ENCODE results near the gene IVL. TPM values are rescaled to one million over a fixed set of nuclear protein-coding genes. Genes with fewer than 3 reads are reported as not detected.

Gene IVL
- total RNA-seq, 1 experiment from 2014 or later: not detected

DNA sequence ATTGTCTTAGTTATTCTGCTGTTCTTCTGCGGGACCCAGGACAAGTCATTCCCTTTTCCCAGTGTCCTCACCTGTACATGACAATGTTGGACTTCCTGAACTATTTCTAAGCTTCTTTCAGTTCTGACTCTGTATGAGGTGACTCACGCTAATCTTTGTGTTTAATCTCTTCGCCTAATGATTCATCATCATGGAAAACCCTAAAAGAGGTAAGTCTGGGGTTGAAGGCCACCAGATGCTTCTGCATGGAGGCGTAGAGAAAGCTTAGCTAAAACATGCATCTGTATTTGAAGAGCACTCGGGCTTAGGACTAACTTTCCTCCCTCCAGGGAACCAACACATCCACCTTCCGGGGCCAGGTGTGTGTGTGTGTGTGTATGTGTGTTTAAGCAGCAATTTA is 46.1 kb downstream of the IVL start:
- Histone ChIP-seq H3K36me3 (ENCODE audit: control insufficient read depth, insufficient read depth, low read length) (no peaks in the 10 kb centered on the region), H3K27me3 (ENCODE audit: control insufficient read depth, insufficient read depth, low read length) (peaks cover 2% of the 10 kb centered on the region), H3K27ac (ENCODE audit: low read length) (no peak overlapping the region), H3K4me3 (ENCODE audit: low read depth in 2 of 2, low read length in 2 of 2) (no peak overlapping the region), H3K4me1 (ENCODE audit: control insufficient read depth, insufficient read depth, low read length) (no peaks in the 10 kb centered on the region), H3K9me3 (ENCODE audit: control insufficient read depth, insufficient read depth, low read depth, low read length) (no peaks in the 10 kb centered on the region)
- DNase-seq (ENCODE audit: low read depth, low spot score) (no peak), ATAC-seq (no peak)
- in situ Hi-C loops (cut with HindIII; ENCODE audit: low pct_unique_long_range_greater_than_20kb, low sequenced_read_pairs): no loop called here
- CTCF ChIA-PET: no interaction called here
- intact Hi-C loops (cut with micrococcal nuclease; ENCODE audit: unreplicated experiment): no loop called here
- POLR2A ChIA-PET: no interaction called here
- TF ChIP-seq, protein P1, sequence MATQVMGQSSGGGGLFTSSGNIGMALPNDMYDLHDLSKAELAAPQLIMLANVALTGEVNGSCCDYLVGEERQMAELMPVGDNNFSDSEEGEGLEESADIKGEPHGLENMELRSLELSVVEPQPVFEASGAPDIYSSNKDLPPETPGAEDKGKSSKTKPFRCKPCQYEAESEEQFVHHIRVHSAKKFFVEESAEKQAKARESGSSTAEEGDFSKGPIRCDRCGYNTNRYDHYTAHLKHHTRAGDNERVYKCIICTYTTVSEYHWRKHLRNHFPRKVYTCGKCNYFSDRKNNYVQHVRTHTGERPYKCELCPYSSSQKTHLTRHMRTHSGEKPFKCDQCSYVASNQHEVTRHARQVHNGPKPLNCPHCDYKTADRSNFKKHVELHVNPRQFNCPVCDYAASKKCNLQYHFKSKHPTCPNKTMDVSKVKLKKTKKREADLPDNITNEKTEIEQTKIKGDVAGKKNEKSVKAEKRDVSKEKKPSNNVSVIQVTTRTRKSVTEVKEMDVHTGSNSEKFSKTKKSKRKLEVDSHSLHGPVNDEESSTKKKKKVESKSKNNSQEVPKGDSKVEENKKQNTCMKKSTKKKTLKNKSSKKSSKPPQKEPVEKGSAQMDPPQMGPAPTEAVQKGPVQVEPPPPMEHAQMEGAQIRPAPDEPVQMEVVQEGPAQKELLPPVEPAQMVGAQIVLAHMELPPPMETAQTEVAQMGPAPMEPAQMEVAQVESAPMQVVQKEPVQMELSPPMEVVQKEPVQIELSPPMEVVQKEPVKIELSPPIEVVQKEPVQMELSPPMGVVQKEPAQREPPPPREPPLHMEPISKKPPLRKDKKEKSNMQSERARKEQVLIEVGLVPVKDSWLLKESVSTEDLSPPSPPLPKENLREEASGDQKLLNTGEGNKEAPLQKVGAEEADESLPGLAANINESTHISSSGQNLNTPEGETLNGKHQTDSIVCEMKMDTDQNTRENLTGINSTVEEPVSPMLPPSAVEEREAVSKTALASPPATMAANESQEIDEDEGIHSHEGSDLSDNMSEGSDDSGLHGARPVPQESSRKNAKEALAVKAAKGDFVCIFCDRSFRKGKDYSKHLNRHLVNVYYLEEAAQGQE (IDR thresholded peaks at IDR 0.05; ENCODE audit: insufficient read depth in 1 of 2, low read depth in 2 of 2, low read length in 1 of 2): no peak
- no peak for TF ChIP-seq SIN3A (IDR thresholded peaks at IDR 0.05; ENCODE audit: borderline replicate concordance, insufficient read depth, low read depth, low read length)
- TF ChIP-seq POLR2AphosphoS5 (IDR thresholded peaks at IDR 0.05; ENCODE audit: low read depth, low read length): no peak
- TF ChIP-seq, protein P2, sequence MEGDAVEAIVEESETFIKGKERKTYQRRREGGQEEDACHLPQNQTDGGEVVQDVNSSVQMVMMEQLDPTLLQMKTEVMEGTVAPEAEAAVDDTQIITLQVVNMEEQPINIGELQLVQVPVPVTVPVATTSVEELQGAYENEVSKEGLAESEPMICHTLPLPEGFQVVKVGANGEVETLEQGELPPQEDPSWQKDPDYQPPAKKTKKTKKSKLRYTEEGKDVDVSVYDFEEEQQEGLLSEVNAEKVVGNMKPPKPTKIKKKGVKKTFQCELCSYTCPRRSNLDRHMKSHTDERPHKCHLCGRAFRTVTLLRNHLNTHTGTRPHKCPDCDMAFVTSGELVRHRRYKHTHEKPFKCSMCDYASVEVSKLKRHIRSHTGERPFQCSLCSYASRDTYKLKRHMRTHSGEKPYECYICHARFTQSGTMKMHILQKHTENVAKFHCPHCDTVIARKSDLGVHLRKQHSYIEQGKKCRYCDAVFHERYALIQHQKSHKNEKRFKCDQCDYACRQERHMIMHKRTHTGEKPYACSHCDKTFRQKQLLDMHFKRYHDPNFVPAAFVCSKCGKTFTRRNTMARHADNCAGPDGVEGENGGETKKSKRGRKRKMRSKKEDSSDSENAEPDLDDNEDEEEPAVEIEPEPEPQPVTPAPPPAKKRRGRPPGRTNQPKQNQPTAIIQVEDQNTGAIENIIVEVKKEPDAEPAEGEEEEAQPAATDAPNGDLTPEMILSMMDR (IDR thresholded peaks at IDR 0.05): no peak
- no peak for TF ChIP-seq TCF7L2 (IDR thresholded peaks at IDR 0.05; ENCODE audit: low read depth, low read length)
- BruUV-seq (replicated peaks): no TSS peak

DNA sequence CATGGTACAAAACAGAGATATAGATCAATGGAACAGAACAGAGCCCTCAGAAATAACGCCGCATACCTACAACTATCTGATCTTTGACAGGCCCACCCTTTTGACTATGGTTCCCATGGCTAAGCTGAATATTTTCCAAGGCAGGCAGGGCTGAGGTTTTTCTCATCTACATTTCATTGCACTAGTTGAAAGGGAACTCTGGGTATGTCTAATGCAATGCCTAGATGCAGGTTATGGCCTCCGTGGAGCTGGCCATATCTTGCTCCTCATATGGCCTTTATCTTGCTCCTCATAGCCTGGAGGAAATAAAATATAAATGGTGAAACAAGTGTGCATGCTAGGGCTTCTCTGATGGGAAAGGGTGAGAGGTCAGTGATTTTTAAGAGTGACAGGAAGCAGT is 49.2 kb downstream of the IVL start:
- in situ Hi-C loops (cut with HindIII; ENCODE audit: low pct_unique_long_range_greater_than_20kb, low sequenced_read_pairs): no loop called here

More for the DNA sequence above, 49.2 kb downstream of the IVL start:
- POLR2A ChIA-PET: no interaction called here
- CTCF ChIA-PET: no interaction called here
- TF ChIP-seq POLR2AphosphoS5 (IDR thresholded peaks at IDR 0.05; ENCODE audit: low read depth, low read length) (no peak), TCF7L2 (IDR thresholded peaks at IDR 0.05; ENCODE audit: low read depth, low read length) (no peak), SIN3A (IDR thresholded peaks at IDR 0.05; ENCODE audit: borderline replicate concordance, insufficient read depth, low read depth, low read length) (no peak)
- TF ChIP-seq, protein P2 (IDR thresholded peaks at IDR 0.05): no peak
- TF ChIP-seq, protein P1 (IDR thresholded peaks at IDR 0.05; ENCODE audit: insufficient read depth in 1 of 2, low read depth in 2 of 2, low read length in 1 of 2): no peak
- H3K27me3 ChIP-seq (ENCODE audit: control insufficient read depth, insufficient read depth, low read length): no peaks in the 10 kb centered on the region; the same call in 1 of the 2 replicates
- ATAC-seq (no peak), DNase-seq (ENCODE audit: low read depth, low spot score) (no peak)
- intact Hi-C loops (cut with micrococcal nuclease; ENCODE audit: unreplicated experiment): no loop called here
- H3K36me3 ChIP-seq (ENCODE audit: control insufficient read depth, insufficient read depth, low read length): no peaks in the 10 kb centered on the region
- H3K27ac ChIP-seq (ENCODE audit: low read length): no peak overlapping the region
- no peak overlapping the region for H3K4me3 ChIP-seq (ENCODE audit: low read depth in 2 of 2, low read length in 2 of 2)
- no TSS peak for BruUV-seq (replicated peaks)
- H3K4me1 ChIP-seq (ENCODE audit: control insufficient read depth, insufficient read depth, low read length): no peaks in the 10 kb centered on the region
- no peaks in the 10 kb centered on the region for H3K9me3 ChIP-seq (ENCODE audit: control insufficient read depth, insufficient read depth, low read depth, low read length)

Data from Panc1 (cell line).